ENCODE data around the gene NLRP12.

- TF ChIP-seq POLR2A (IDR thresholded peaks at IDR 0.05; ENCODE audit: low read length) (no peak), GATA1 (IDR thresholded peaks at IDR 0.05; ENCODE audit: low read depth, low read length) (no peak)
These were observed 22.9 kb downstream of the NLRP12 start for GRCh38 chr19:53801257-53801656.

All from erythroblast (primary cell).